H1 (cell line): ENCODE data around the gene BOLA2B. TPM values are rescaled to one million over a fixed set of nuclear protein-coding genes. Genes with fewer than 3 reads are reported as not detected.
"Not testable (repeated sequence)": the region's sequence is repeated elsewhere in the genome, so short reads cannot be mapped to it uniquely, and the experiment has no call there.

Experiments
- CTCF ChIA-PET: fragments of 300-600 bp; sonication (Branson Sonifier 250); formaldehyde crosslinking; loops from one replicate; lab custom pipeline; 2021; ENCODE audit not compliant: partially characterized antibody; lab: Charles Lee
- POLR2A ChIA-PET: fragments of 300-600 bp; sonication (Branson Sonifier 250); formaldehyde crosslinking; loops from one replicate; lab custom pipeline; 2021; ENCODE audit warnings: inconsistent platforms; ENCODE audit not compliant: partially characterized antibody; lab: Charles Lee
- DNase-seq, 2 experiments: peaks; one replicate each; pipeline versions ENCODE4 v3.0.0 to v3.0.0-alpha.2; 2010 to 2022; ENCODE audit warnings: low spot score in 2 of 2, low read depth in 1 of 2, mixed read lengths in 1 of 2
- FAIRE-seq: peaks from 2 replicates; lab custom pipeline; 2011; peaks lifted over from hg19 to GRCh38; lab: Jason Lieb, UNC
- H2AFZ ChIP-seq: 2 replicates; pipeline ENCODE4 v1.8.1; 2012; ENCODE audit warnings: low read length, inconsistent platforms
- H2AK5ac ChIP-seq: 2 replicates; pipeline ENCODE4 v1.6.1; 2013; ENCODE audit warnings: low read depth, low read length
- H2BK120ac ChIP-seq: replicated peaks from 2 replicates; pipeline ENCODE3; 2013; ENCODE audit warnings: low read depth, low read length, inconsistent platforms
- H2BK12ac ChIP-seq: 2 replicates; pipeline ENCODE4 v1.6.1; 2013; ENCODE audit warnings: low read depth, low read length
- H2BK15ac ChIP-seq: 2 replicates; pipeline ENCODE4 v1.6.1; 2013; ENCODE audit warnings: low read length
- H2BK20ac ChIP-seq: 2 replicates; pipeline ENCODE4 v1.6.1; 2013; ENCODE audit warnings: low read length
- H2BK5ac ChIP-seq: 2 replicates; pipeline ENCODE4 v1.6.1; 2013; ENCODE audit warnings: low read depth, low read length
- H3K14ac ChIP-seq: 2 replicates; pipeline ENCODE4 v1.6.1; 2013; ENCODE audit warnings: inconsistent platforms; ENCODE audit not compliant: insufficient read length
- H3K18ac ChIP-seq: 2 replicates; pipeline ENCODE4 v1.6.1; 2013; ENCODE audit warnings: low read length; ENCODE audit errors: extremely low read depth
- H3K23ac ChIP-seq: 2 replicates; pipeline ENCODE4 v1.6.1; 2013; ENCODE audit warnings: inconsistent platforms; ENCODE audit not compliant: insufficient read length
- H3K23me2 ChIP-seq: 2 replicates; pipeline ENCODE4 v1.6.1; 2013; ENCODE audit warnings: low read depth, low read length
- H3K27ac ChIP-seq: 2 replicates; pipeline ENCODE4 v1.6.1; 2011; ENCODE audit warnings: low read depth, low read length, inconsistent platforms
- H3K27me3 ChIP-seq, 4 experiments: replicated peaks in 1 of 4; 1 replicate in 1 of 4; 2 replicates in 3 of 4; pipeline versions ENCODE4 v1.6.1 to v1.8.1; 2011 to 2013; ENCODE audit warnings: low read length in 3 of 4, mild to moderate bottlenecking in 3 of 4, inconsistent platforms in 2 of 4, mixed read lengths in 2 of 4, moderate library complexity in 1 of 4; ENCODE audit not compliant: control insufficient read depth in 3 of 4, insufficient read depth in 3 of 4; ENCODE audit errors: extremely low read depth in 1 of 4
- H3K36me3 ChIP-seq, 4 experiments: 2 replicates each; pipeline versions ENCODE4 v1.6.1 to v1.8.1; 2011 to 2013; ENCODE audit warnings: mild to moderate bottlenecking in 4 of 4, low read length in 3 of 4, moderate library complexity in 2 of 4, control low read depth in 1 of 4, inconsistent platforms in 1 of 4; ENCODE audit not compliant: insufficient read depth in 4 of 4, control insufficient read depth in 2 of 4
- H3K4ac ChIP-seq: replicated peaks from 2 replicates; pipeline ENCODE3; 2013; ENCODE audit warnings: low read length, low read depth, mixed read lengths, inconsistent platforms; ENCODE audit not compliant: insufficient read length
- H3K4me1 ChIP-seq, 4 experiments: replicated peaks in 1 of 4; 1 replicate in 1 of 4; 2 replicates in 3 of 4; pipeline versions ENCODE4 v1.6.1 to v1.8.1; 2011 to 2013; ENCODE audit warnings: low read length in 3 of 4, inconsistent platforms in 2 of 4, mixed read lengths in 1 of 4; ENCODE audit not compliant: insufficient read depth in 4 of 4, control insufficient read depth in 3 of 4
- H3K4me2 ChIP-seq, 2 experiments: 2 replicates each; pipeline versions ENCODE4 v1.6.1 to v1.8.1; 2011 to 2013; ENCODE audit warnings: low read depth in 2 of 2, low read length in 2 of 2, control low read depth in 1 of 2, inconsistent platforms in 1 of 2, mild to moderate bottlenecking in 1 of 2; ENCODE audit not compliant: insufficient read depth in 1 of 2
- H3K4me3 ChIP-seq, 4 experiments: fragments of 200-600, 300-600 bp in 1 of 4; sonication (generic), shearing (Covaris generic), sonication (Bioruptor Twin) in 1 of 4; 2 replicates each; pipeline versions ENCODE4 v1.5.1 to v1.8.1; 2011 to 2016; ENCODE audit warnings: low read length in 4 of 4, low read depth in 3 of 4, control low read depth in 2 of 4, inconsistent platforms in 2 of 4, mild to moderate bottlenecking in 2 of 4, mixed read lengths in 1 of 4, moderate library complexity in 1 of 4; ENCODE audit not compliant: insufficient read depth in 2 of 4; ENCODE audit errors: extremely low read depth in 1 of 4
- H3K56ac ChIP-seq: replicated peaks from 2 replicates; pipeline ENCODE3; 2013; ENCODE audit warnings: low read depth, mild to moderate bottlenecking, mixed read lengths, low read length, inconsistent platforms; ENCODE audit not compliant: insufficient read length
- H3K79me1 ChIP-seq: 2 replicates; pipeline ENCODE4 v1.6.1; 2013; ENCODE audit warnings: low read depth, low read length, control low read depth
- H3K79me2 ChIP-seq, 2 experiments: 2 replicates each; pipeline versions ENCODE4 v1.6.1 to v1.8.1; 2012 to 2013; ENCODE audit warnings: low read length in 2 of 2, mild to moderate bottlenecking in 2 of 2, inconsistent platforms in 1 of 2; ENCODE audit not compliant: insufficient read depth in 2 of 2, control insufficient read depth in 1 of 2
- H3K9ac ChIP-seq, 4 experiments: replicated peaks in 1 of 4; 1 replicate in 1 of 4; 2 replicates in 3 of 4; pipeline versions ENCODE4 v1.6.1 to v1.8.1; 2011 to 2013; ENCODE audit warnings: low read depth in 3 of 4, low read length in 3 of 4, control low read depth in 2 of 4, mild to moderate bottlenecking in 2 of 4, moderate library complexity in 2 of 4, inconsistent platforms in 1 of 4; ENCODE audit errors: extremely low read depth in 1 of 4
- H3K9me3 ChIP-seq, 2 experiments: 2 replicates each; pipeline versions ENCODE4 v1.6.1 to v1.8.1; 2012 to 2013; ENCODE audit warnings: mild to moderate bottlenecking in 2 of 2, moderate library complexity in 2 of 2, control low read depth in 1 of 2, inconsistent platforms in 1 of 2, low read depth in 1 of 2, low read length in 1 of 2, mixed read lengths in 1 of 2; ENCODE audit not compliant: insufficient read depth in 2 of 2
- H4K20me1 ChIP-seq, 2 experiments: replicated peaks in 1 of 2; 2 replicates each; pipeline versions ENCODE3 to v1.8.1; 2011 to 2013; ENCODE audit warnings: inconsistent platforms in 2 of 2, low read length in 2 of 2, mild to moderate bottlenecking in 1 of 2; ENCODE audit not compliant: insufficient read depth in 2 of 2, control insufficient read depth in 1 of 2
- H4K5ac ChIP-seq: 2 replicates; pipeline ENCODE4 v1.6.1; 2013; ENCODE audit warnings: low read length, low read depth, mixed read lengths, inconsistent platforms; ENCODE audit not compliant: insufficient read length
- H4K8ac ChIP-seq: 2 replicates; pipeline ENCODE4 v1.8.0; 2013; ENCODE audit warnings: mild to moderate bottlenecking, moderate library complexity, low read length, inconsistent platforms; ENCODE audit not compliant: insufficient read depth; ENCODE audit errors: extremely low read depth
- H4K91ac ChIP-seq: replicated peaks from 2 replicates; pipeline ENCODE3; 2013; ENCODE audit warnings: low read length, mixed read lengths, inconsistent platforms; ENCODE audit not compliant: insufficient read length
- WGBS, 2 experiments: shearing (Covaris generic) in 1 of 2; methylation state at CpG; one replicate each; pipeline versions ENCODE4 v1.1.6 to v1.1.7; 2013 to 2015; ENCODE audit warnings: low lambda C conversion rate in 2 of 2, mixed read lengths in 2 of 2, inconsistent platforms in 1 of 2, low coverage in 1 of 2, missing lambda C conversion rate in 1 of 2; ENCODE audit not compliant: insufficient replicate concordance in 2 of 2, insufficient coverage in 1 of 2, insufficient read length in 1 of 2; ENCODE audit errors: extremely low coverage in 1 of 2, missing lambda C conversion rate in 1 of 2; 5-methylcytosine and 5-hydroxymethylcytosine counted together
- polyA plus RNA-seq, 7 experiments: library from polyadenylated mRNA; depleted of rRNA in 3 of 7; stranded (reverse) in 5 of 7; unstranded in 2 of 7; fragments of >200 nt in 5 of 7; fragments of 200-250 nt in 2 of 7; gene quantifications; 1 replicate in 5 of 7; 2 replicates in 1 of 7; 4 replicates in 1 of 7; pipeline versions ENCODE4 v1.2.1 to v1.2.3, GENCODE V29; 2011 to 2013; ENCODE audit warnings: missing spikeins in 2 of 7, mixed read lengths in 2 of 7
- total RNA-seq: library from RNA; stranded (reverse); fragmentation: NEBNext Ultra II Directional; extraction: Animal tissue kit (Norgen Biotek cat#: 25700); gene quantifications from 2 replicates; pipeline ENCODE4 v1.2.1, GENCODE V29; 2021

Gene BOLA2B
- total and polyA plus RNA-seq, 2 of the 8 experiments (the other 6 are each of a cell fraction or from before 2014, with no cell fraction given), result 208 to 872 TPM

GRCh38 chr16:30209032-30209431, 15.6 kb upstream of the BOLA2B start:
- H2AK5ac ChIP-seq, H2BK20ac ChIP-seq, H3K18ac ChIP-seq, POLR2A ChIA-PET, H3K4me3 ChIP-seq, H4K20me1 ChIP-seq, DNase-seq, H3K23me2 ChIP-seq, H2BK5ac ChIP-seq, H3K4ac ChIP-seq, H3K9me3 ChIP-seq, H3K14ac ChIP-seq, H2BK15ac ChIP-seq, CTCF ChIA-PET, H3K36me3 ChIP-seq, H2BK12ac ChIP-seq, H3K56ac ChIP-seq, H3K9ac ChIP-seq, H3K23ac ChIP-seq, H3K27ac ChIP-seq, H2AFZ ChIP-seq, H4K91ac ChIP-seq, H3K4me1 ChIP-seq, H3K4me2 ChIP-seq, FAIRE-seq, H3K27me3 ChIP-seq, H3K79me1 ChIP-seq, H4K5ac ChIP-seq, H4K8ac ChIP-seq, H2BK120ac ChIP-seq, H3K79me2 ChIP-seq: not testable (repeated sequence)
- WGBS, 2 experiments, result no CpG with 5 or more reads among the region's 6 CpGs

GRCh38 chr16:30207063-30207704, 13.7 kb upstream of the BOLA2B start:
- WGBS, 2 experiments, result no CpG with 5 or more reads among the region's 9 CpGs
- DNase-seq, H3K56ac ChIP-seq, H3K79me2 ChIP-seq, H3K9me3 ChIP-seq, H3K14ac ChIP-seq, H3K9ac ChIP-seq, H3K79me1 ChIP-seq, H3K4ac ChIP-seq, H3K27me3 ChIP-seq, H2AK5ac ChIP-seq, H2AFZ ChIP-seq, H4K5ac ChIP-seq, H4K20me1 ChIP-seq, H3K23me2 ChIP-seq, H3K18ac ChIP-seq, H3K36me3 ChIP-seq, CTCF ChIA-PET, H2BK12ac ChIP-seq, H3K4me2 ChIP-seq, H3K23ac ChIP-seq, H2BK20ac ChIP-seq, H2BK120ac ChIP-seq, H4K8ac ChIP-seq, H4K91ac ChIP-seq, H3K4me3 ChIP-seq, H3K4me1 ChIP-seq, H3K27ac ChIP-seq, POLR2A ChIA-PET, H2BK5ac ChIP-seq, H2BK15ac ChIP-seq: not testable (repeated sequence)
- peak; percentile 83 for FAIRE-seq
